HCT116 (cell line): ENCODE data around the gene SLC7A1. TPM values are rescaled to one million over a fixed set of nuclear protein-coding genes. Genes with fewer than 3 reads are reported as not detected.

Experiments used
- ATAC-seq: fragments of 200-7000 bp; cut with Tn5 transposase; 2 replicates; pipeline ENCODE4 v1.9.1; 2020; ENCODE audit warnings: mild to moderate bottlenecking, moderate library complexity
- Bru-seq: library from RNA; stranded (reverse); fragments of 400-500 nt; gene quantifications from one replicate; lab custom pipeline; 2021; lab: Mats Ljungman, UMichigan
- BruChase-seq, 2 experiments: library from RNA; stranded (reverse); fragments of 400-500 nt; gene quantifications; one replicate each; lab custom pipeline; 2021; lab: Mats Ljungman, UMichigan
- BruUV-seq: library from RNA; stranded (reverse); fragments of 400-500 nt; replicated peaks from 2 replicates; lab custom pipeline; 2021; lab: Mats Ljungman, UMichigan
- CTCF ChIA-PET: fragments of 300-600 bp; sonication (Branson Sonifier 250); formaldehyde crosslinking; loops from one replicate; lab custom pipeline; 2021; ENCODE audit warnings: antibody characterized with exemption; lab: Charles Lee
- POLR2A ChIA-PET: fragments of 300-600, 350-600 bp; sonication (Branson Sonifier 250); formaldehyde crosslinking; loops from one replicate; lab custom pipeline; 2021; ENCODE audit warnings: antibody characterized with exemption; lab: Charles Lee
- RAD21 ChIA-PET, 2 experiments: fragments of 300-600 bp; sonication (Branson Sonifier 250); formaldehyde crosslinking; loops; one replicate each; lab custom pipeline; 2023; ENCODE audit warnings: low total read pairs in 2 of 2; ENCODE audit not compliant: uncharacterized antibody in 2 of 2, unreplicated experiment in 2 of 2, low non-redundant PET in 1 of 2; lab: Charles Lee
- DNase-seq: peaks from one replicate; pipeline ENCODE4 v3.0.0-alpha.2; 2010; ENCODE audit warnings: low read depth, low spot score
- H2AFZ ChIP-seq: fragments of 200-600 bp; shearing (Covaris generic), sonication (generic); 2 replicates; pipeline ENCODE4 v1.6.1; 2017; ENCODE audit warnings: low read depth, mixed run types, mixed read lengths, antibody characterized with exemption, low read length; ENCODE audit not compliant: poor library complexity, severe bottlenecking
- H3K27ac ChIP-seq: 2 replicates; pipeline ENCODE4 v1.5.1; 2012; ENCODE audit warnings: low read depth, low read length
- H3K27me3 ChIP-seq: fragments of 200-600 bp; sonication (generic); 2 replicates; pipeline ENCODE4 v1.6.1; 2016; ENCODE audit warnings: mixed run types, low read length, mixed read lengths; ENCODE audit not compliant: insufficient read depth
- H3K36me3 ChIP-seq, 2 experiments: fragments of 200-500 bp in 1 of 2; fragments of 200-600 bp in 1 of 2; sonication (Bioruptor generic) in 1 of 2; sonication (generic) in 1 of 2; 2 replicates each; pipeline versions ENCODE4 v1.5.1 to v1.6.1; 2014 to 2016; ENCODE audit warnings: low read length in 2 of 2, inconsistent platforms in 1 of 2, mixed read lengths in 1 of 2, mixed run types in 1 of 2; ENCODE audit not compliant: insufficient read depth in 2 of 2, control insufficient read depth in 1 of 2
- H3K4me1 ChIP-seq, 2 experiments: fragments of 200-600 bp in 1 of 2; sonication (generic) in 1 of 2; 2 replicates each; pipeline versions ENCODE4 v1.5.1 to v1.6.1; 2012 to 2017; ENCODE audit warnings: low read length in 2 of 2, inconsistent platforms in 1 of 2, mild to moderate bottlenecking in 1 of 2, mixed read lengths in 1 of 2, mixed run types in 1 of 2, moderate library complexity in 1 of 2; ENCODE audit not compliant: insufficient read depth in 2 of 2, control insufficient read depth in 1 of 2
- H3K4me2 ChIP-seq: fragments of 200-600 bp; sonication (generic); 2 replicates; pipeline ENCODE4 v1.6.1; 2017; ENCODE audit warnings: mixed run types, low read length, mixed read lengths
- H3K4me3 ChIP-seq, 2 experiments: fragments of 200-600 bp in 1 of 2; sonication (generic) in 1 of 2; replicated peaks in 1 of 2; 2 replicates each; pipeline ENCODE4 v1.5.1; 2011 to 2016; ENCODE audit warnings: low read length in 2 of 2, control low read depth in 1 of 2, low read depth in 1 of 2, mild to moderate bottlenecking in 1 of 2, mixed read lengths in 1 of 2, mixed run types in 1 of 2
- H3K79me2 ChIP-seq: fragments of 200-600 bp; sonication (generic); 2 replicates; pipeline ENCODE4 v1.6.1; 2017; ENCODE audit warnings: mild to moderate bottlenecking, mixed run types, low read length, moderate library complexity, mixed read lengths; ENCODE audit not compliant: insufficient read depth
- H3K9ac ChIP-seq: fragments of 200-600 bp; sonication (generic); 2 replicates; pipeline ENCODE4 v1.6.1; 2016; ENCODE audit warnings: low read length, mixed read lengths
- H3K9me2 ChIP-seq: fragments of 200-600 bp; sonication (generic), shearing (Covaris generic); 2 replicates; pipeline ENCODE4 v1.6.1; 2017; ENCODE audit warnings: mixed run types, mild to moderate bottlenecking, moderate library complexity; ENCODE audit not compliant: insufficient read depth
- H3K9me3 ChIP-seq, 2 experiments: fragments of 200-500 bp in 1 of 2; fragments of 200-600 bp in 1 of 2; sonication (Bioruptor generic) in 1 of 2; sonication (generic) in 1 of 2; 2 replicates each; pipeline ENCODE4 v1.6.1; 2014 to 2017; ENCODE audit warnings: low read length in 2 of 2, mixed read lengths in 2 of 2, inconsistent platforms in 1 of 2, low read depth in 1 of 2, mild to moderate bottlenecking in 1 of 2, mixed run types in 1 of 2, moderate library complexity in 1 of 2; ENCODE audit not compliant: control insufficient read depth in 1 of 2, insufficient read depth in 1 of 2
- H4K20me1 ChIP-seq: fragments of 200-600 bp; sonication (generic), shearing (Covaris generic); 2 replicates; pipeline ENCODE4 v1.6.1; 2017; ENCODE audit warnings: mixed run types, mild to moderate bottlenecking, moderate library complexity; ENCODE audit not compliant: insufficient read depth
- CBX3 ChIP-seq: IDR thresholded peaks from 2 replicates; pipeline ENCODE4 v1.6.1; 2012; ENCODE audit warnings: low read depth
- CEBPB ChIP-seq: IDR thresholded peaks from 2 replicates; pipeline ENCODE4 v1.6.1; 2012; ENCODE audit warnings: low read depth
- EGR1 ChIP-seq: IDR thresholded peaks from 2 replicates; pipeline ENCODE4 v1.6.1; 2012; ENCODE audit warnings: low read depth
- ELF1 ChIP-seq: IDR thresholded peaks from 2 replicates; pipeline ENCODE4 v1.6.1; 2012; ENCODE audit warnings: low read depth, borderline replicate concordance
- EZH2 ChIP-seq: fragments of 200-600 bp; sonication (generic); IDR thresholded peaks from 2 replicates; pipeline ENCODE4 v1.6.1; 2017; ENCODE audit warnings: antibody characterized with exemption, mixed run types
- JUND ChIP-seq: IDR thresholded peaks from 2 replicates; pipeline ENCODE4 v1.6.1; 2012
- MAX ChIP-seq: IDR thresholded peaks from 2 replicates; pipeline ENCODE4 v1.6.1; 2012
- POLR2AphosphoS5 ChIP-seq: IDR thresholded peaks from 2 replicates; pipeline ENCODE4 v1.6.1; 2011; ENCODE audit warnings: mild to moderate bottlenecking, low read depth, low read length, moderate library complexity
- SIN3A ChIP-seq: IDR thresholded peaks from 2 replicates; pipeline ENCODE4 v1.6.1; 2012; ENCODE audit warnings: low read depth
- SP1 ChIP-seq: IDR thresholded peaks from 2 replicates; pipeline ENCODE4 v1.6.1; 2012; ENCODE audit warnings: low read depth
- SRF ChIP-seq: IDR thresholded peaks from 2 replicates; pipeline ENCODE4 v1.6.1; 2012; ENCODE audit warnings: low read depth
- YY1 ChIP-seq: IDR thresholded peaks from 2 replicates; pipeline ENCODE4 v1.6.1; 2011; ENCODE audit warnings: low read length, low read depth, moderate library complexity, mild to moderate bottlenecking; ENCODE audit not compliant: insufficient replicate concordance; ENCODE audit errors: extremely low read depth
- ZNF274 ChIP-seq: fragments of 200-500 bp; sonication (Bioruptor generic); IDR thresholded peaks from 2 replicates; pipeline ENCODE4 v1.6.1; 2014; ENCODE audit warnings: mild to moderate bottlenecking, low read depth, low read length, inconsistent platforms
- intact Hi-C: fragments of 100-400 bp; cut with micrococcal nuclease; formaldehyde crosslinking; loops from 2 replicates; pipeline ENCODE4 v1.10.0; 2022
- long read RNA-seq: library from polyadenylated mRNA; unstranded; transcript quantifications from one replicate; pipeline ENCODE4 v2.0.0, GENCODE V29; 2021; ENCODE audit not compliant: unreplicated experiment
- polyA plus RNA-seq: library from polyadenylated mRNA; unstranded; fragments of >200 nt; gene quantifications from 2 replicates; pipeline ENCODE4 v1.2.1, GENCODE V29; 2012; ENCODE audit warnings: missing spikeins
- total RNA-seq: library from RNA; stranded (reverse); gene quantifications from one replicate; pipeline ENCODE4 v1.2.1, GENCODE V29; 2021; ENCODE audit not compliant: unreplicated experiment

SLC7A1 gene
- total RNA-seq (124 TPM), Bru-seq, nascent RNA (percentile 96 among the genes with signal in this experiment), BruChase-seq, experiment 1, labeled RNA remaining after a 6-hour chase (percentile 98 among the genes with signal in this experiment), BruChase-seq, experiment 2, labeled RNA remaining after a 2-hour chase (percentile 96 among the genes with signal in this experiment)
- polyA plus RNA-seq = 56.6 and 59.6 TPM in 2 replicates
- long read RNA-seq, full-length matches to known transcripts = 7 of 178 reads
- long read RNA-seq, partial matches to known transcripts = 8 of 178 reads
- long read RNA-seq, other reads (novel, unspliced or antisense) = 163 of 178 reads

- Histone ChIP-seq H3K9me2 (no peaks in the 10 kb centered on the region), H3K27ac (peak within 1 kb of the TSS; percentile 95), H3K4me1 (peaks cover 8 to 21% of the 10 kb centered on the region in 2 experiments), H3K9ac (peak within 1 kb of the TSS; percentile 95), H3K27me3 (no peaks in the 10 kb centered on the region), H4K20me1 (peaks cover 3% of the 10 kb centered on the region; the same call in 1 of the 2 replicates), H3K36me3 (no peaks in the 10 kb centered on the region; a peak in 1 of 4 replicates), H3K9me3 (no peaks in the 10 kb centered on the region), H3K4me3 (peak within 1 kb of the TSS; percentile 72 to 82), H3K4me2 (peak within 1 kb of the TSS; percentile 87), H3K79me2 (peaks cover 46% of the 10 kb centered on the region), H2AFZ (peak within 1 kb of the TSS; percentile 18)
- DNase-seq (peak; percentile 59), ATAC-seq (peak; percentile 91)
- CTCF ChIA-PET = no interaction called here
- no TSS peak for BruUV-seq
- RAD21 ChIA-PET = no interaction called here
- intact Hi-C loops = loop anchor here (10.0 kb wide), 1 partner anchor 249 kb away; no protein-coding TSS in a partner anchor
- POLR2A ChIA-PET = interaction anchor here (0.6 to 0.8 kb wide), 2 partner anchors 9 to 23 kb away, joined by 3 to 6 read pairs; no protein-coding TSS in a partner anchor
- no peak for TF ChIP-seq EZH2
- TF ChIP-seq POLR2AphosphoS5 = peak; percentile 30; the same call in 1 of the 2 replicates
- no peak for TF ChIP-seq JUND
- no peak for TF ChIP-seq SRF
- TF ChIP-seq CBX3 = no peak
- no peak for TF ChIP-seq SIN3A
- TF ChIP-seq ELF1 = no peak
- 0 out of 2 replicates have a peak, but pooled peaks have one; percentile 27 for TF ChIP-seq MAX
- no peak for TF ChIP-seq CEBPB
- TF ChIP-seq EGR1 = 0 out of 2 replicates have a peak, but pooled peaks have one; percentile 37
- no peak for TF ChIP-seq YY1
- no peak for TF ChIP-seq SP1
- no peak for TF ChIP-seq ZNF274
Measured at GRCh38 chr13:29595380-29596063, at the start of gene SLC7A1. Gene SLC7A1 (minus strand): TSS chr13:29595688. CDS start chr13:29536188, 59,500 bp downstream.
